Fibroblast of lung (primary cell): ENCODE data around the gene SLC16A10.

Experiments used
- CTCF ChIP-seq, 2 donors: IDR thresholded peaks in 1 of 2; conservative IDR thresholded peaks in 1 of 2; 1 replicate in 1 of 2; 2 replicates in 1 of 2; pipeline ENCODE4 v1.5.1; 2011 to 2012; ENCODE audit warnings: low read length in 2 of 2, control low read depth in 1 of 2, inconsistent platforms in 1 of 2, low read depth in 1 of 2, mild to moderate bottlenecking in 1 of 2
- EZH2 ChIP-seq: IDR thresholded peaks from 2 replicates; pipeline ENCODE4 v1.5.1; 2012; ENCODE audit warnings: low read length, control low read depth, mild to moderate bottlenecking; ENCODE audit errors: missing control alignments

- TF ChIP-seq CTCF (conservative IDR thresholded peaks at IDR 0.05 in 1 of 2, IDR thresholded peaks at IDR 0.05 in 1 of 2; ENCODE audit: low read depth in 1 of 2, low read length in 2 of 2) (no peak), EZH2 (no peak)
Measured at GRCh38 chr6:111074311-111074710, 13.0 kb upstream of the SLC16A10 start.
